Measurements from ENCODE around the gene ADPRH. TPM values are rescaled to one million over a fixed set of nuclear protein-coding genes. Genes with fewer than 3 reads are reported as not detected.

ADPRH gene
- total and polyA plus RNA-seq, 10 of the 15 experiments (the other 5 are each of a cell fraction or from before 2014, with no cell fraction given), result 2.3 to 32.6 (median 19.0) TPM

DNA sequence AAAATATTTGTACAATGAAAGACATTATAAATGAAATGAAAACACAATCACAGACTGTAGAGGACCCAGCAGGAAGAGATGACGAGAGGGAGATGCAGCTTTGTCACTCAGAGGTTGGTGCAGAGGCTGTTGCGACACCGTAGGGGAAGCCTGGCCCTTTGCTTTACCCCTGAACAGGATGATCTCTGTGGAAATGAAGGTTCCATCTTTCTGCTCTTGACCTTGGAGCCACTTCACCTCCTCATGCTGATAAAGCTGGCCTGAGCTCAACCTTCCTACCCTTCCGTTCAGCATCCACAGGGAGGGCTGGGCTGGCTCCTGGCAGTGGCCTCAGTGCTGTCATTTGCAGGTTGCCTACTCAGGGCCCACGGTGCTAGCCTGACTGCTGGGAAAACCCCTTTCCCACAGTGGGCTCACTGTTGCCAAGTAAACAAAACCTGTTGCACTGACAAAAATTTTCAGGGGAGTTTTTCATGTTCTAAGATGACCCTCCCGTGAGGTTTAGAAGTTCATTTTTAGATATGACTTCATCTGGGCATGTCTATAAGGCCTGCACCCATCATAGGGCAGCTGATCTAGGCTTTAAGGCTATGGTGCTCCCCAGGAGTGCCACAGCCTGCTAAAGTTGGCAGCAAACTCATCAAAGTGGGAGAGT, 16.9 kb upstream of the ADPRH start (continued):
- TF ChIP-seq, protein P1, sequence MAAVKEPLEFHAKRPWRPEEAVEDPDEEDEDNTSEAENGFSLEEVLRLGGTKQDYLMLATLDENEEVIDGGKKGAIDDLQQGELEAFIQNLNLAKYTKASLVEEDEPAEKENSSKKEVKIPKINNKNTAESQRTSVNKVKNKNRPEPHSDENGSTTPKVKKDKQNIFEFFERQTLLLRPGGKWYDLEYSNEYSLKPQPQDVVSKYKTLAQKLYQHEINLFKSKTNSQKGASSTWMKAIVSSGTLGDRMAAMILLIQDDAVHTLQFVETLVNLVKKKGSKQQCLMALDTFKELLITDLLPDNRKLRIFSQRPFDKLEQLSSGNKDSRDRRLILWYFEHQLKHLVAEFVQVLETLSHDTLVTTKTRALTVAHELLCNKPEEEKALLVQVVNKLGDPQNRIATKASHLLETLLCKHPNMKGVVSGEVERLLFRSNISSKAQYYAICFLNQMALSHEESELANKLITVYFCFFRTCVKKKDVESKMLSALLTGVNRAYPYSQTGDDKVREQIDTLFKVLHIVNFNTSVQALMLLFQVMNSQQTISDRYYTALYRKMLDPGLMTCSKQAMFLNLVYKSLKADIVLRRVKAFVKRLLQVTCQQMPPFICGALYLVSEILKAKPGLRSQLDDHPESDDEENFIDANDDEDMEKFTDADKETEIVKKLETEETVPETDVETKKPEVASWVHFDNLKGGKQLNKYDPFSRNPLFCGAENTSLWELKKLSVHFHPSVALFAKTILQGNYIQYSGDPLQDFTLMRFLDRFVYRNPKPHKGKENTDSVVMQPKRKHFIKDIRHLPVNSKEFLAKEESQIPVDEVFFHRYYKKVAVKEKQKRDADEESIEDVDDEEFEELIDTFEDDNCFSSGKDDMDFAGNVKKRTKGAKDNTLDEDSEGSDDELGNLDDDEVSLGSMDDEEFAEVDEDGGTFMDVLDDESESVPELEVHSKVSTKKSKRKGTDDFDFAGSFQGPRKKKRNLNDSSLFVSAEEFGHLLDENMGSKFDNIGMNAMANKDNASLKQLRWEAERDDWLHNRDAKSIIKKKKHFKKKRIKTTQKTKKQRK (IDR thresholded peaks at IDR 0.05; ENCODE audit: low read depth, low read length), result no peak
- TF ChIP-seq, protein P2, sequence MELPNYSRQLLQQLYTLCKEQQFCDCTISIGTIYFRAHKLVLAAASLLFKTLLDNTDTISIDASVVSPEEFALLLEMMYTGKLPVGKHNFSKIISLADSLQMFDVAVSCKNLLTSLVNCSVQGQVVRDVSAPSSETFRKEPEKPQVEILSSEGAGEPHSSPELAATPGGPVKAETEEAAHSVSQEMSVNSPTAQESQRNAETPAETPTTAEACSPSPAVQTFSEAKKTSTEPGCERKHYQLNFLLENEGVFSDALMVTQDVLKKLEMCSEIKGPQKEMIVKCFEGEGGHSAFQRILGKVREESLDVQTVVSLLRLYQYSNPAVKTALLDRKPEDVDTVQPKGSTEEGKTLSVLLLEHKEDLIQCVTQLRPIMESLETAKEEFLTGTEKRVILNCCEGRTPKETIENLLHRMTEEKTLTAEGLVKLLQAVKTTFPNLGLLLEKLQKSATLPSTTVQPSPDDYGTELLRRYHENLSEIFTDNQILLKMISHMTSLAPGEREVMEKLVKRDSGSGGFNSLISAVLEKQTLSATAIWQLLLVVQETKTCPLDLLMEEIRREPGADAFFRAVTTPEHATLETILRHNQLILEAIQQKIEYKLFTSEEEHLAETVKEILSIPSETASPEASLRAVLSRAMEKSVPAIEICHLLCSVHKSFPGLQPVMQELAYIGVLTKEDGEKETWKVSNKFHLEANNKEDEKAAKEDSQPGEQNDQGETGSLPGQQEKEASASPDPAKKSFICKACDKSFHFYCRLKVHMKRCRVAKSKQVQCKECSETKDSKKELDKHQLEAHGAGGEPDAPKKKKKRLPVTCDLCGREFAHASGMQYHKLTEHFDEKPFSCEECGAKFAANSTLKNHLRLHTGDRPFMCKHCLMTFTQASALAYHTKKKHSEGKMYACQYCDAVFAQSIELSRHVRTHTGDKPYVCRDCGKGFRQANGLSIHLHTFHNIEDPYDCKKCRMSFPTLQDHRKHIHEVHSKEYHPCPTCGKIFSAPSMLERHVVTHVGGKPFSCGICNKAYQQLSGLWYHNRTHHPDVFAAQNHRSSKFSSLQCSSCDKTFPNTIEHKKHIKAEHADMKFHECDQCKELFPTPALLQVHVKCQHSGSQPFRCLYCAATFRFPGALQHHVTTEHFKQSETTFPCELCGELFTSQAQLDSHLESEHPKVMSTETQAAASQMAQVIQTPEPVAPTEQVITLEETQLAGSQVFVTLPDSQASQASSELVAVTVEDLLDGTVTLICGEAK (IDR thresholded peaks at IDR 0.05; ENCODE audit: borderline replicate concordance), result no peak; the same call in 1 of the 2 replicates
- peak; percentile 91 for TF ChIP-seq FOXM1 (IDR thresholded peaks at IDR 0.05; ENCODE audit: low read depth, low read length)
- peak; percentile 70 for TF ChIP-seq JUND (IDR thresholded peaks at IDR 0.05; ENCODE audit: low read depth, low read length)
- no peak for TF ChIP-seq KDM1A (IDR thresholded peaks at IDR 0.05; ENCODE audit: borderline replicate concordance)
- TF ChIP-seq MTA2 (IDR thresholded peaks at IDR 0.05; ENCODE audit: low read depth), result peak; percentile 66; the same call in 1 of the 2 replicates
